OCI-LY7 (cell line): Measurements from ENCODE around the gene ATE1. TPM values are rescaled to one million over a fixed set of nuclear protein-coding genes. Genes with fewer than 3 reads are reported as not detected.

ENCODE experiments used
- BruUV-seq: library from RNA; stranded (reverse); fragments of 400-500 nt; replicated peaks from 2 replicates; lab custom pipeline; 2021; lab: Mats Ljungman, UMichigan
- CTCF ChIA-PET: fragments of 300-600 bp; sonication (Branson Sonifier 250); formaldehyde crosslinking; loops from one replicate; lab custom pipeline; 2022; ENCODE audit warnings: antibody characterized with exemption; ENCODE audit not compliant: unreplicated experiment; lab: Charles Lee
- POLR2A ChIA-PET: fragments of 300-600 bp; sonication (Branson Sonifier 250); formaldehyde crosslinking; loops from one replicate; lab custom pipeline; 2022; ENCODE audit warnings: antibody characterized with exemption; lab: Charles Lee
- DNase-seq: peaks from one replicate; pipeline ENCODE4 v3.0.0-alpha.2; 2015; ENCODE audit warnings: low spot score
- H2AFZ ChIP-seq: fragments of 200-600 bp; sonication (generic), shearing (Covaris generic); 2 replicates; pipeline ENCODE4 v1.6.1; 2014; ENCODE audit warnings: mild to moderate bottlenecking, antibody characterized with exemption, low read length, moderate library complexity
- H3K27ac ChIP-seq: fragments of 200-600 bp; sonication (generic); 2 replicates; pipeline ENCODE4 v1.5.1; 2014; ENCODE audit warnings: mixed run types, low read depth, mild to moderate bottlenecking, moderate library complexity, low read length, inconsistent platforms; ENCODE audit not compliant: poor library complexity, severe bottlenecking
- H3K36me3 ChIP-seq: fragments of 200-600 bp; sonication (generic); 2 replicates; pipeline ENCODE4 v1.6.1; 2014; ENCODE audit warnings: mild to moderate bottlenecking, antibody characterized with exemption, low read length, moderate library complexity, mixed read lengths; ENCODE audit not compliant: insufficient read depth
- H3K4me1 ChIP-seq: fragments of 200-600 bp; sonication (generic); 2 replicates; pipeline ENCODE4 v1.5.1; 2014; ENCODE audit warnings: mild to moderate bottlenecking, low read length; ENCODE audit not compliant: insufficient read depth, poor library complexity, severe bottlenecking
- H3K4me2 ChIP-seq: fragments of 200-600 bp; sonication (generic); 2 replicates; pipeline ENCODE4 v1.6.1; 2014; ENCODE audit warnings: mild to moderate bottlenecking, low read length
- H3K4me3 ChIP-seq: fragments of 200-600 bp; sonication (generic); 2 replicates; pipeline ENCODE4 v1.5.1; 2014; ENCODE audit warnings: mild to moderate bottlenecking, low read depth, low read length; ENCODE audit not compliant: poor library complexity, severe bottlenecking
- H3K79me2 ChIP-seq: fragments of 200-600 bp; sonication (generic); 2 replicates; pipeline ENCODE4 v1.6.1; 2016; ENCODE audit warnings: low read depth, mild to moderate bottlenecking, low read length, moderate library complexity, mixed read lengths; ENCODE audit not compliant: insufficient read depth
- H3K9me2 ChIP-seq: fragments of 200-600 bp; sonication (generic); 2 replicates; pipeline ENCODE4 v1.6.1; 2016; ENCODE audit warnings: mild to moderate bottlenecking, low read length, mixed read lengths; ENCODE audit not compliant: insufficient read depth
- H3K9me3 ChIP-seq: fragments of 200-600 bp; sonication (generic); 2 replicates; pipeline ENCODE4 v1.6.1; 2014; ENCODE audit warnings: mild to moderate bottlenecking, mixed run types, low read length, mixed read lengths
- H4K20me1 ChIP-seq: fragments of 200-600 bp; sonication (generic); 2 replicates; pipeline ENCODE4 v1.6.1; 2014; ENCODE audit warnings: mild to moderate bottlenecking, antibody characterized with exemption, low read length, moderate library complexity, mixed read lengths; ENCODE audit not compliant: insufficient read depth
- CTCF ChIP-seq: fragments of 200-600 bp; sonication (generic); conservative IDR thresholded peaks from 2 replicates; pipeline ENCODE4 v1.5.1; 2014; ENCODE audit warnings: mild to moderate bottlenecking, antibody characterized with exemption, low read length, moderate library complexity, mixed read lengths
- EZH2phosphoT487 ChIP-seq: fragments of 200-600 bp; sonication (generic); IDR thresholded peaks from 2 replicates; pipeline ENCODE4 v1.6.1; 2018; ENCODE audit warnings: low read depth, borderline replicate concordance, mild to moderate bottlenecking, mixed run types, antibody characterized with exemption, low read length, moderate library complexity, mixed read lengths
- intact Hi-C: fragments of 100-400 bp; cut with micrococcal nuclease; formaldehyde crosslinking; loops from one replicate; pipeline ENCODE4 v1.10.0; 2022; ENCODE audit not compliant: unreplicated experiment
- total RNA-seq, 2 experiments: library from RNA; depleted of rRNA in 1 of 2; stranded (reverse); fragments of >200 nt in 1 of 2; shearing (Covaris generic) in 1 of 2; gene quantifications; 2 replicates each; pipeline ENCODE4 v1.2.3, GENCODE V29; 2014 to 2022

ATE1 gene
- total RNA-seq, 2 experiments from 2014 or later, result 14.8 to 44.7 TPM

- no peak for DNase-seq
- Histone ChIP-seq H4K20me1 (no peaks in the 10 kb centered on the region), H3K4me2 (no peak overlapping the region), H3K4me3 (no peak overlapping the region), H3K27ac (no peak overlapping the region), H2AFZ (no peak overlapping the region), H3K9me3 (no peaks in the 10 kb centered on the region), H3K9me2 (no peaks in the 10 kb centered on the region), H3K79me2 (no peaks in the 10 kb centered on the region), H3K4me1 (no peaks in the 10 kb centered on the region), H3K36me3 (no peaks in the 10 kb centered on the region)
- no TSS peak for BruUV-seq
- ChIA-PET POLR2A (no interaction called here), CTCF (no interaction called here)
- intact Hi-C loops, result no loop called here
- TF ChIP-seq CTCF, result no peak
- TF ChIP-seq EZH2phosphoT487, result no peak
Measured at GRCh38 chr10:121715076-121715475, 212.8 kb downstream of the ATE1 start.

GRCh38 chr10:121713486-121713885, 214.3 kb downstream of the ATE1 start:
- intact Hi-C loops, result no loop called here
- TF ChIP-seq EZH2phosphoT487 (no peak), CTCF (no peak)
- Histone ChIP-seq H3K9me2 (no peaks in the 10 kb centered on the region), H3K4me1 (no peaks in the 10 kb centered on the region), H3K36me3 (no peaks in the 10 kb centered on the region), H3K79me2 (no peaks in the 10 kb centered on the region), H2AFZ (no peak overlapping the region), H3K4me3 (no peak overlapping the region), H4K20me1 (no peaks in the 10 kb centered on the region), H3K9me3 (no peaks in the 10 kb centered on the region), H3K27ac (no peak overlapping the region), H3K4me2 (no peak overlapping the region)
- ChIA-PET POLR2A (no interaction called here), CTCF (no interaction called here)
- BruUV-seq, result no TSS peak
- DNase-seq, result no peak

GRCh38 chr10:121710971-121711370, 216.9 kb downstream of the ATE1 start:
- no peak overlapping the region for H3K4me2 ChIP-seq
- no peaks in the 10 kb centered on the region for H3K79me2 ChIP-seq
- CTCF ChIA-PET, result no interaction called here
- no peak overlapping the region for H3K4me3 ChIP-seq
- BruUV-seq, result no TSS peak
- no peaks in the 10 kb centered on the region for H3K9me2 ChIP-seq
- H3K4me1 ChIP-seq, result no peaks in the 10 kb centered on the region
- no peak for TF ChIP-seq EZH2phosphoT487
- no peak for TF ChIP-seq CTCF
- no peak overlapping the region for H2AFZ ChIP-seq
- intact Hi-C loops, result no loop called here
- no peak for DNase-seq
- H3K9me3 ChIP-seq, result no peaks in the 10 kb centered on the region
- POLR2A ChIA-PET, result no interaction called here
- H4K20me1 ChIP-seq, result no peaks in the 10 kb centered on the region
- no peaks in the 10 kb centered on the region for H3K36me3 ChIP-seq
- H3K27ac ChIP-seq, result no peak overlapping the region
